Measurements from ENCODE around the gene OSTN.

Gene OSTN

GRCh38 chr3:191255156-191255555 is 56.1 kb downstream of the OSTN start:
- H3K9me3 ChIP-seq (ENCODE audit: insufficient read depth, low read length), result no peaks in the 10 kb centered on the region
- no peak for DNase-seq (ENCODE audit: low read depth, low spot score)
- H3K9ac ChIP-seq (ENCODE audit: insufficient read length, low read depth), result no peak overlapping the region
- H3K4me1 ChIP-seq (ENCODE audit: insufficient read depth, insufficient read length), result peaks cover 5% of the 10 kb centered on the region
- H3K4me3 ChIP-seq (ENCODE audit: insufficient read length, low read depth), result no peak overlapping the region
- no peaks in the 10 kb centered on the region for H3K36me3 ChIP-seq (ENCODE audit: insufficient read depth, insufficient read length, low read length)
- H3K27me3 ChIP-seq (ENCODE audit: insufficient read depth, insufficient read length), result no peaks in the 10 kb centered on the region
- TF ChIP-seq ZNF274 (IDR thresholded peaks at IDR 0.05; ENCODE audit: low read depth, low read length) (no peak), YY1 (IDR thresholded peaks at IDR 0.05; ENCODE audit: insufficient read depth, insufficient read length) (no peak), SUZ12 (IDR thresholded peaks at IDR 0.05; ENCODE audit: extremely low read depth, insufficient read depth, insufficient read length) (no peak)

- no peak for TF ChIP-seq SUZ12 (IDR thresholded peaks at IDR 0.05; ENCODE audit: extremely low read depth, insufficient read depth, insufficient read length)
- TF ChIP-seq ZNF274 (IDR thresholded peaks at IDR 0.05; ENCODE audit: low read depth, low read length), result no peak
- TF ChIP-seq YY1 (IDR thresholded peaks at IDR 0.05; ENCODE audit: insufficient read depth, insufficient read length), result no peak
These were observed 57.4 kb downstream of the OSTN start for GRCh38 chr3:191256405-191256804.

GRCh38 chr3:191257286-191257685 is 58.2 kb downstream of the OSTN start:
- H3K9ac ChIP-seq (ENCODE audit: insufficient read length, low read depth), result no peak overlapping the region
- H3K9me3 ChIP-seq (ENCODE audit: insufficient read depth, low read length), result no peaks in the 10 kb centered on the region
- no peak overlapping the region for H3K4me3 ChIP-seq (ENCODE audit: insufficient read length, low read depth)
- DNase-seq (ENCODE audit: low read depth, low spot score), result no peak
- no peaks in the 10 kb centered on the region for H3K27me3 ChIP-seq (ENCODE audit: insufficient read depth, insufficient read length)
- no peaks in the 10 kb centered on the region for H3K36me3 ChIP-seq (ENCODE audit: insufficient read depth, insufficient read length, low read length)
- H3K4me1 ChIP-seq (ENCODE audit: insufficient read depth, insufficient read length), result peaks cover 5% of the 10 kb centered on the region
- TF ChIP-seq YY1 (IDR thresholded peaks at IDR 0.05; ENCODE audit: insufficient read depth, insufficient read length), result no peak
- TF ChIP-seq ZNF274 (IDR thresholded peaks at IDR 0.05; ENCODE audit: low read depth, low read length), result no peak
- no peak for TF ChIP-seq SUZ12 (IDR thresholded peaks at IDR 0.05; ENCODE audit: extremely low read depth, insufficient read depth, insufficient read length)

More at GRCh38 chr3:191256405-191256804, 57.4 kb downstream of the OSTN start:
- no peak for DNase-seq (ENCODE audit: low read depth, low spot score)
- no peaks in the 10 kb centered on the region for H3K36me3 ChIP-seq (ENCODE audit: insufficient read depth, insufficient read length, low read length)
- no peaks in the 10 kb centered on the region for H3K9me3 ChIP-seq (ENCODE audit: insufficient read depth, low read length)
- H3K9ac ChIP-seq (ENCODE audit: insufficient read length, low read depth), result no peak overlapping the region
- no peak overlapping the region for H3K4me3 ChIP-seq (ENCODE audit: insufficient read length, low read depth)
- peaks cover 5% of the 10 kb centered on the region for H3K4me1 ChIP-seq (ENCODE audit: insufficient read depth, insufficient read length)
- no peaks in the 10 kb centered on the region for H3K27me3 ChIP-seq (ENCODE audit: insufficient read depth, insufficient read length)

- TF ChIP-seq ZNF274 (IDR thresholded peaks at IDR 0.05; ENCODE audit: low read depth, low read length), result no peak
- TF ChIP-seq YY1 (IDR thresholded peaks at IDR 0.05; ENCODE audit: insufficient read depth, insufficient read length), result no peak
- no peak for TF ChIP-seq SUZ12 (IDR thresholded peaks at IDR 0.05; ENCODE audit: extremely low read depth, insufficient read depth, insufficient read length)
- no peak overlapping the region for H3K4me3 ChIP-seq (ENCODE audit: insufficient read length, low read depth)
- H3K9me3 ChIP-seq (ENCODE audit: insufficient read depth, low read length), result no peaks in the 10 kb centered on the region
- no peak overlapping the region for H3K9ac ChIP-seq (ENCODE audit: insufficient read length, low read depth)
- H3K4me1 ChIP-seq (ENCODE audit: insufficient read depth, insufficient read length), result peaks cover 5% of the 10 kb centered on the region
- no peaks in the 10 kb centered on the region for H3K27me3 ChIP-seq (ENCODE audit: insufficient read depth, insufficient read length)
- no peak for DNase-seq (ENCODE audit: low read depth, low spot score)
- H3K36me3 ChIP-seq (ENCODE audit: insufficient read depth, insufficient read length, low read length), result no peaks in the 10 kb centered on the region
These were observed 60.4 kb downstream of the OSTN start for GRCh38 chr3:191259486-191259885.

GRCh38 chr3:191260431-191261303 is 61.6 kb downstream of the OSTN start:
- H3K4me3 ChIP-seq (ENCODE audit: insufficient read length, low read depth), result no peak overlapping the region
- no peaks in the 10 kb centered on the region for H3K36me3 ChIP-seq (ENCODE audit: insufficient read depth, insufficient read length, low read length)
- TF ChIP-seq SUZ12 (IDR thresholded peaks at IDR 0.05; ENCODE audit: extremely low read depth, insufficient read depth, insufficient read length), result no peak
- no peak for TF ChIP-seq ZNF274 (IDR thresholded peaks at IDR 0.05; ENCODE audit: low read depth, low read length)
- no peak for TF ChIP-seq YY1 (IDR thresholded peaks at IDR 0.05; ENCODE audit: insufficient read depth, insufficient read length)
- H3K4me1 ChIP-seq (ENCODE audit: insufficient read depth, insufficient read length), result no peaks in the 10 kb centered on the region
- H3K9me3 ChIP-seq (ENCODE audit: insufficient read depth, low read length), result no peaks in the 10 kb centered on the region
- no peak for DNase-seq (ENCODE audit: low read depth, low spot score)
- H3K27me3 ChIP-seq (ENCODE audit: insufficient read depth, insufficient read length), result no peaks in the 10 kb centered on the region
- H3K9ac ChIP-seq (ENCODE audit: insufficient read length, low read depth), result peak overlapping the region; percentile 15

GRCh38 chr3:191261304-191261638 is 62.2 kb downstream of the OSTN start:
- Histone ChIP-seq H3K9me3 (ENCODE audit: insufficient read depth, low read length) (no peaks in the 10 kb centered on the region), H3K4me1 (ENCODE audit: insufficient read depth, insufficient read length) (no peaks in the 10 kb centered on the region), H3K4me3 (ENCODE audit: insufficient read length, low read depth) (no peak overlapping the region), H3K36me3 (ENCODE audit: insufficient read depth, insufficient read length, low read length) (no peaks in the 10 kb centered on the region), H3K9ac (ENCODE audit: insufficient read length, low read depth) (no peak overlapping the region), H3K27me3 (ENCODE audit: insufficient read depth, insufficient read length) (no peaks in the 10 kb centered on the region)
- TF ChIP-seq ZNF274 (IDR thresholded peaks at IDR 0.05; ENCODE audit: low read depth, low read length) (no peak), SUZ12 (IDR thresholded peaks at IDR 0.05; ENCODE audit: extremely low read depth, insufficient read depth, insufficient read length) (no peak), YY1 (IDR thresholded peaks at IDR 0.05; ENCODE audit: insufficient read depth, insufficient read length) (no peak)
- no peak for DNase-seq (ENCODE audit: low read depth, low spot score)

GRCh38 chr3:191262650-191263049 is 63.6 kb downstream of the OSTN start:
- Histone ChIP-seq H3K36me3 (ENCODE audit: insufficient read depth, insufficient read length, low read length) (no peaks in the 10 kb centered on the region), H3K4me3 (ENCODE audit: insufficient read length, low read depth) (no peak overlapping the region), H3K4me1 (ENCODE audit: insufficient read depth, insufficient read length) (no peaks in the 10 kb centered on the region), H3K9ac (ENCODE audit: insufficient read length, low read depth) (no peak overlapping the region), H3K27me3 (ENCODE audit: insufficient read depth, insufficient read length) (no peaks in the 10 kb centered on the region), H3K9me3 (ENCODE audit: insufficient read depth, low read length) (peaks cover 5% of the 10 kb centered on the region)
- TF ChIP-seq SUZ12 (IDR thresholded peaks at IDR 0.05; ENCODE audit: extremely low read depth, insufficient read depth, insufficient read length) (no peak), ZNF274 (IDR thresholded peaks at IDR 0.05; ENCODE audit: low read depth, low read length) (no peak), YY1 (IDR thresholded peaks at IDR 0.05; ENCODE audit: insufficient read depth, insufficient read length) (no peak)
- no peak for DNase-seq (ENCODE audit: low read depth, low spot score)

All from NT2/D1 (cell line).